ENCODE results near the gene CLIP1.

CLIP1 gene

GRCh38 chr12:122243965-122244364 lies 178.5 kb downstream of the CLIP1 start:
- H3K4me3 ChIP-seq (ENCODE audit: low read depth, low read length) = no peak overlapping the region
- TF ChIP-seq CTCF (IDR thresholded peaks at IDR 0.05; ENCODE audit: insufficient read depth, low read depth, low read length, missing control alignments) = no peak
- DNase-seq (ENCODE audit: low read depth) = peak; percentile 32

GRCh38 chr12:122238861-122239260 lies 183.6 kb downstream of the CLIP1 start:
- no peak for DNase-seq (ENCODE audit: low read depth)
- no peak overlapping the region for H3K4me3 ChIP-seq (ENCODE audit: low read depth, low read length)
- TF ChIP-seq CTCF (IDR thresholded peaks at IDR 0.05; ENCODE audit: insufficient read depth, low read depth, low read length, missing control alignments) = no peak

- TF ChIP-seq CTCF (IDR thresholded peaks at IDR 0.05; ENCODE audit: insufficient read depth, low read depth, low read length, missing control alignments) = no peak
- H3K4me3 ChIP-seq (ENCODE audit: low read depth, low read length) = no peak overlapping the region
- no peak for DNase-seq (ENCODE audit: low read depth)
Measured at GRCh38 chr12:122235741-122236140, 186.7 kb downstream of the CLIP1 start.

- no peak for DNase-seq (ENCODE audit: low read depth)
- no peak overlapping the region for H3K4me3 ChIP-seq (ENCODE audit: low read depth, low read length)
- no peak for TF ChIP-seq CTCF (IDR thresholded peaks at IDR 0.05; ENCODE audit: insufficient read depth, low read depth, low read length, missing control alignments)
Measured at GRCh38 chr12:122232691-122233090, 189.8 kb downstream of the CLIP1 start.

GRCh38 chr12:122230798-122231197 lies 191.7 kb downstream of the CLIP1 start:
- DNase-seq (ENCODE audit: low read depth) = no peak
- H3K4me3 ChIP-seq (ENCODE audit: low read depth, low read length) = no peak overlapping the region
- no peak for TF ChIP-seq CTCF (IDR thresholded peaks at IDR 0.05; ENCODE audit: insufficient read depth, low read depth, low read length, missing control alignments)

GRCh38 chr12:122228092-122228491 lies 194.4 kb downstream of the CLIP1 start:
- H3K4me3 ChIP-seq (ENCODE audit: low read depth, low read length) = no peak overlapping the region
- no peak for DNase-seq (ENCODE audit: low read depth)
- no peak for TF ChIP-seq CTCF (IDR thresholded peaks at IDR 0.05; ENCODE audit: insufficient read depth, low read depth, low read length, missing control alignments)

GRCh38 chr12:122227341-122227740 lies 195.1 kb downstream of the CLIP1 start:
- TF ChIP-seq CTCF (IDR thresholded peaks at IDR 0.05; ENCODE audit: insufficient read depth, low read depth, low read length, missing control alignments) = no peak
- no peak for DNase-seq (ENCODE audit: low read depth)
- H3K4me3 ChIP-seq (ENCODE audit: low read depth, low read length) = no peak overlapping the region
